NOMO-1 (cell line): ENCODE results near the gene EGFR.
"Not testable (repeated sequence)": the region's sequence is repeated elsewhere in the genome, so short reads cannot be mapped to it uniquely, and the experiment has no call there.

Source experiments
- DNase-seq, 2 experiments: peaks; one replicate each; lab custom pipeline; 2025; ENCODE audit not compliant: unreplicated experiment in 2 of 2; lab: John Stamatoyannopoulos, UW

The EGFR gene

DNA sequence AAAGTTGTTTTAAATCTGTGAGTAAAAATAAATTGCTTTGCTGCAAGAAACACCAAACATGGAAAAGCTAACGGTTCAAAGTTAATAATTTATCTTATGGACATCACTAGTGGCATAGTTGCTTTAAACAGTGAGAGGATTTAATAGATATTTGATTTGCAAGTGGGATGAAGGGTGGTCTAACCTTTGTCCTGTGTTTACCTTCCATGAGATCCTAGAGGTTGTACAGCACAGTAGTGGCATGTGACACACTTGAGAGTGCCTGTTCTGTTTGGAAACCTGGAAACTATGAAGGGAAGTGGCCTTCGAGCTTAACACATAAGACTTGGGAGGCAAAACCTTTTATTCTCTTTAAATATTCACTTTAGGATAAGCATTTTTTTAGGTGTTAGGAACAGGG lies 16.0 kb downstream of the EGFR start:
- no peak for DNase-seq

DNA sequence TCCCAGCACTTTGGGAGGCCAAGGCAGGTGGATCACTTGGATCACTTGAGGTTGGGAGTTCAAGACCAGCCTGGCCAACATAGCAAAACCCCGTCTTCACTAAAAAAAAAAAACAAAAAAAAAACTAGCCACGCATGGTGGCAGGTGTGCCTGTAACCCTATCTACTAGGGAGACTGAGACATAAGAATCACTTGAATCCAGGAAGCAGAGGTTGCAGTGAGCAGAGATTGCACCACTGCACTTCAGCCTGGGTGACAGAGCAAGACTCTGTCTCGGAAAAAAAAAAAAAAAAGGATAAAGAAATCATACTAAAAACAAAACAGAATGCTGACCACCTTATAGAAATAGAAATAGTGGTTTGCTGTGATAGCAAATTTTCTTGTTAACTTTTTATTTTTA lies 16.6 kb downstream of the EGFR start:
- DNase-seq = not testable (repeated sequence)

DNA sequence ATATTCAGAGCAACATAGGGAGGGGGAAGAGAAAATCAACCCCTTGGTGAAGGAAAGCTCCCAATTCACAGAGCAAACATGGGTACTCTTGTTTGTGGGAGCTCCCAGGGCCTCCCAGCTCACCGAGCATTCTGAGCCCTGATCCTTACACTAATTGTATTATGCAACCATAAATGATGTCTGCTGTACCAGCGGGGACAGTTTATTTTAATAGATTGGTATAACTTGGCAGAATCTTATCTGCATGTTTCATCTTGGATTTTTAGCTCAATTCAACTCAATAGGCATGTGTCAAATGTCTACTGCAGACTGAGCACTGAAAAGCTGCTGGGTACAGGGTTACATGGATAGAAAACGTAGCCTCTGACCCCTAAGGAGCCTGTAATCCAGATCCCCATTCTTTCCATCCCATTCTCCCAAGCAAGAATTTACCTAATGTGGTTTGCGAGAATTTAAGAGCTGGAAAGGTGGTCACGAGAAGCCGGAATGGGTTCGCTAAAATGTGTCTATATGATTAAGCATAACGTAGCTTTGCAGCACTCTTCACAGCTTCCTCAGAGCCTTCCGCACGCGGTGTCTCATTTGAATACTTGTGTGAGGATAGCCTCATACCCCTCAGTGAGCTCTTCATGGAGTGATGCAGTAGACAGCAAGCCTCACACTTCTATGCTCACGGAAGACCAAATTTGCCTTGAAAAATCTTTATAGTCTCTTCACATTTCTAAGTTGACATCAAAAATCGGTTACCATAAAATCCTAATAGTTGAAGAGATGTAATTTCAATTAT lies 18.3 kb downstream of the EGFR start:
- DNase-seq = no peak

DNA sequence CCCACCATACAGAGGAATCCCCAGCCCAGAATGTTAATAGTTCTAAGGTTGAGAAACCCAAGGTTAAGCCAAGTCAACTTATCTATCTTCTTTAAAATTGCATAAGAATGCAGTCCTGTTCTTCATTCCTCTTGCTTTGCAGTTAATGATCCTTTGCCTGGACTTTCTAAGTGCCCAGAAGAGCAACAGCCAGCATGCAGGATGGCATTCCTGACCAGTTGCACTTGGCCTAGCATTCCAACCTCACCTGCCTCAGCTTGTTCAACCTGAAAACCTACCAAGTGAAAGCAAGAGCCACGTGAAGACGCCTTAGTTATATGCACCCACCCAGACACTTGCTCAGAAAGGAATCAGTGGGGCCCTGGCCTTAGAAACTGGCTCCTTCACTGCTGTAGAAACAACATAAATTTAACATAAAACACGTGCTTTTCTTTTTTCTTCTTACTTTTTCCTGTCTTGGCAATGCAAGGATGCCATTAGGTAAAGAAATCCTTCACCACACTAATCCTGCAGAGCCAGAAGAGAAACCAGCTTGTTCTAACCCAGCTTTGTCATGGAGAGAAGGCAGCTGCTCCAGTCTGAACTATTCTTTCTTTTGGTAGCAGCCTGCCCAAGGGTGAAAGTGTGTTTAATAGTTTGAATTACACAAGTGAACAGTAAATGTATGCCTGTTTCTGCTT lies 25.0 kb downstream of the EGFR start:
- no peak for DNase-seq

DNA sequence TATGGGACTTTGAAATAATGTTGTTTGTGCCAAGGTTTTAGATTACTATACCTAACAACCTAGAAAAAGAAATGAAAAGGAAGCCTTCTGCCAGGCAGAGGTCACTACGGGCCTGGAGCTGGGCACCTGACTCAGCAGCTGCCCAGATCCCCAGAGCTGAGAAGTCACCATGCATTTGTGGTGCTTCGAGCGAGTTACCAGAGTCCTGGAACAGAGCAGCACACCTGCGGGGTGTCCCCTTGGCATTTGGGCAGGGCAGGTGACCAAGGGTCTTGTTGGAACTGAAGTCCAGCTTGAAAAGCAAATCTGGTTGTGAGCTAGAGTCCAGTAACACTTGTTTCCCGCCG lies 25.5 kb downstream of the EGFR start:
- DNase-seq = no peak

DNA sequence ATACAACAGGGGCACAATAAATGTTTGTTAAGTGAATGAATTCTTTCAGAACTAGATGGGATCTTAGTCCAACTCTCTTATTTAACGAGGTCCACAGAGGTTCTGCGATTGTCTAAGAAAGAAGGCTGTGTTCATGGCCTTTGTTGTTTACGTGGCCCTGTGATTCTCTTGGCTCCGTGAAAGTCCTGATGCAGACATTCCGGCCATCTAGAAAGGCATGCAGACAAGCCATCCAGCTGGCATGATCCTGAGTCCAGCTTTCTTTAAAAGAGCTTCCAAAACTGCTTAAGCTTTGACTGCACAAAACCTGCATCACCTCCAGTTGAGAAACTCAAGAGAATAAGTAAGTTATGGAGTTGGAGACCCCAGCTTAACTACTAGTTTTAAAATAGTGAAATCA lies 26.0 kb downstream of the EGFR start:
- DNase-seq = no peak

DNA sequence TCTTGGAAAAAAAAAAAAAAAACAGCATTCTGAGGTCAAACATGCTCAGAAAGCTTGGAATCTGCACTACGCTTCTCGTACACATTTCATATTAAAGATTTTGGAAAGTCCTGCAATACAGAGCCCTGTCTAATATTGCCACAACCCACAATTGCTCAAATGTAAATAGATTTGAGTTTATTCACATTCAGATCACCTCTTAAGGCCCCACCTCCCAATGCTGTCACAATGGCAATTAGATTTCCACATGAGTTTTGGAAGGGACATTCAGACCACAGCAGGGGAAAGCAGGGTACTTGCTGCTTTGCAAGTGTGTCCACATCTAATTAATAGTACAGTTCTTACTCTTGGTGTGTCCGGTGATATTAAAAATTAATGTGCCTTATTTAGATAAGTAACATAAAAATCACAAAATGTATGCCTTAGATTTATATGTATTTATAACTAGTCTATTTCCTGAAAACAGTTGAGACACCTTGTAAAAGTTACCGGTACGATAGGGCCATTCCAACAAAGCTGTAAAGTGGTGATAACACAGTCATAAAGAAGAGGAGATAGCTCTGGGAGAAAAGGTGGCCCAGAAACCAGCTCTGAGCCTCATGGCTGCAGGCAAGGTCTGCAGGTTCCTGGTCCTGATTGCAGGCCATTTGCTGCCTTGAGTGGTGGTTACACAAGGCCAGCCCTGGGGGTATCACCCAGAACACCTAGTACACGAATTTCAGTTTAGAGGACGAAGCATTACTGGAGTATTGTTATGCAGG lies 27.9 kb downstream of the EGFR start:
- no peak for DNase-seq

DNA sequence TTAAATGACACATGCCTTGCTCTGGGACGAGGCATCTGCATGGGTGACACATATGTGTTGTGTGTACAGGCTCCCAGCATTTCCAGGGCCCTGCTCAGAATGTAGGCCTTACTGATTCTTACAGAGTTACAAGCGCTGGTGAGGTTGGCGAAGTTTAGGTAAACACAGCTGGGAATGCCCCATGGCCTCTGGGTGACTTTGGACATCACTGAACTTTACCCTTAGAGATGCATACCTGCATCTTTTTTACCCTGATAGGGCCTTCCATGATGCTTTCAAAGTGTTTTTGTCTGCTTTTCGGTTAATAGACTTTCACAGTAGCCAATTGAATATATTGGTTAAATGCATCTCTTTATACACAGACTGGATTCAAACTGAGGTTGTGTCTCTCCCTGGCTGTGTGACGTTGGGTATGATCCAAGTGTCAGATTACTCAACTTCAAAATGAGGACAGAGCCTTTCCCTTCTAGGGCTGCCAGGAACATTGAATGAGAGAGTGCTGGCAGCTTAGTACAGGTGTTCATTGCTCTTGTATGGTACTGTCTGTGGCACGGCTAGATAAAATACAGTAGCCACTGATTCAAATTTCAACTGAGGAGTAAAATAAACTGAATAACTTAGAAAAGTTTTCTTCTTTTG lies 29.5 kb downstream of the EGFR start:
- DNase-seq = no peak

DNA sequence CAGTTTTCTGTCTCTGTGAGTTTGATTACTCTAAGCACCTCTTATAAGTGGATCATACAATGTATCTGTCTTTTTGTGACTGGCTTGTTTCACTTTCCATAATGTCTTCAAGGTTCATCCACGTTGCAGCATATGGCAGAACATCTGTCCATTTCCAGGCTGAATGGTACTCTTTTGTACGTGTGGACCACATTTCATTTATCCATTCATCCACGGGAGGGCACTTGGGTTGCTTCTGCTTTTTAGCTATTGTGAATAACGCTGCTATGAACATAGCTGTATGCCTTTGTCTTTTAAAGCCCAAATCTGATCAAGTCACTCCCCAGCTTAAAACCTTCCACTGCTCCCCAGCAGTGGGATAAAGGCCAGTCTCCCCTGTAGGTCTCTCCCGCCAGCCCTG lies 31.5 kb downstream of the EGFR start:
- no peak for DNase-seq

DNA sequence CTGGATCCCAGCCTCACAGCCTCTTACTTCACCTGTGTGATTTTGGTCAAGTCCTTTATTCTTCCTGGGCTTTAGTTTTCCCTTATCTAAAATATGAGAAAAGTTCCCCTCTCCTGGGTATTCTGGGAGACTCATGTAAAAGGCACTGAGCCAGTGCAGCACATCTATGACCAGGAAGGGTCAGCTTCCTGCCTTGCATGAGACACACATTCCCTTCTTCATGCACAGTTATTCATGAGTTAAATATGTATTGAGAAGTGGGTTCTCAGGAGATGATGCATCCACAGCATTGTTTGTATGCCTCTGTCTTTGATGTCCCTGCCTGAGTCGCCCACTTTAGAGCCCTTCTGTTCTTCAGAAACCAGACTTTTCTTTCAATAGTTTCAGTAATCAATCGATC lies 33.3 kb downstream of the EGFR start:
- DNase-seq = no peak

DNA sequence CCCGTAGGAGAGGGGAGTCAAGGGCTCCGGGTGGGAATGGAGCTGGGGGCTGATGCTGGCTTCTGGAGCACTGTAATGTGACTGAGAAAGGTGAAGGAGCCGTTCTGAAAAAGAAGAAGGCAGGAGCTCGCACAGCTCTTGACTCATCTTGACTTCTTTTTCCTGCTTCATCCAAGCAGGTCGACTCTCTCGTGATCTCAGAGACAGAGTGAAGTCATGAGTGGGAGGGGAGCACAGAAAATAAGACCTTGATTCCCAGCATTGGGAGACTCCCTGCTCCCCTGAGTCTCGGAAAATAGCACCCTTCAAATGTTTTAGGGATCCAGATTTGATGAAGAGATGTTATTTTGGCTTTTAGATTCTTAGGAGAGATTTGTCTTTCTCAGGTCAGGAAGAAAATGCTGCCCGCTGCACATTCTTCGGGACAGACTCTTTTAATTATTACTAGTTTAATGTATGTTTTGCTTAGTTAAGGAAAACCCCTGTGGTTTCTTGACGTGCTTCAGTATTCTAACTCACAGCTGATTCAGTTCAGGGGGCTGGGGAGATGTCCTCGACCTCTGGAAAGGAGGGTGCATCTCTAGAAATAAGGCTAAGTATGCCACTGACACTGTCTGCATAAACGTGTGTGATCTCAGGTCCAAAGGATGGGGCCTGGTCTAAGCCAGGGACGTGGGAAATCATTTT lies 34.1 kb downstream of the EGFR start:
- DNase-seq = no peak

DNA sequence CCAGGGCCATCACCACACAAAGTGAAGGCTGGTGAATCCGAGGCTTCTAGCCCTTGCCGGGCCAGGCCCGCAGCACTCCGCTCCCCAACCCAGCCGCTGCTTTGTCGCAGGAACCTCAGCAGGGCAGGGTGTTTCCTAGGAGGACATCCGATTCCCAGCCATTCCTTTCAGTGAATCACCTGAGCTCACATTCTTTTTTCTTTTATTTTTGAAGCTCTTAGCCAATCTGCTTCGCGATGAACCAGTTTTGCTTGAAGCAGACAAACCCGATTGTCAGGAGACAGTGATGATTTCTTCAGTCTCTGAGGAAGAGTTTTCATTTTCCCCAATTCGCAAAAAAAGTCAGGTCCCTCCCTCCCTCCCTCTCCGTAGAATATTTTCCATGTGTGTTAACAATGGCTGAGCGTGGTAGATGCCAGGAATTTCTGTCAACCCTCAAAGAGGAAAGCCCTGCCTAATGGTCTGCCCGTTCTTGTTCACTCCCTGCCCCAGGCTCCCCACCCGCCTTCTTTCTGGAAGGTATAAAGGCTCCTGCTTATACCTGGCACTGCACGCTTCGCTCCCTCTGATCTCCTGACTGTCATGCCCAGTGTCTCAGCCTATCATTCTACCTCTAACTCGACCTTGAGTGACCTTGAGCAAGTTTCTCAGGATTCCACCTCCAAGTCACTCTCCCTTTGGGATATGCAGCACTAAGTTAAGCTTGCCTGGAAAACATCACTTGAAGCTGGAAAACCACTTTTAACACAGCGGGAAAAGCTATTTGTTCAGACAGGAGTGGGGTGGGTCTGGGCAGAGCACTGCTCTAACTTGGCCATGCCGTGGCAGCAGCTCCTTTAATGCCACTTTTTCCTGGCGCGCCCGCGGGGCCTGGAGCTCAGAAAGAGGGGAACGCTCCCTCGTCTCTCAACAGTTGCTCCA lies 35.1 kb downstream of the EGFR start:
- no peak for DNase-seq

DNA sequence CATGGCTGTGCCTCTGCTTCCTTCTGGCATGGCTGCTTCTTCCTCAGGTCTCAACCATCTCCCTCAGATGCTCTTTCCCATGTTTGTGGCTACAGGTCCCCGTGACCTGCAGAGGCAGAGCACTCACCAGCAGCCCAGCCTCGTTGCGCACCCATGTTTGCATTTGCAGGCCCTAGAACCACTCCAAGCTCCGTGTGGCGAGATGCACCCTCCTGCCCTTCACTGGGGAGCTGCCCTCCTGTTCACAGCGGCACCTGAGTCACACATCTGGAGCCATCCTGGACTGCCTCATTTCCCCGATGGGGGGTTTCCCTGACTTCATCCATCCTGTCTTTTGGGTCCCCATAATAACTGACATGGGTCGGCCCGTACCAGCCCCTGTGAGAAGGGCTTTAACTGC lies 35.9 kb downstream of the EGFR start:
- no peak for DNase-seq

DNA sequence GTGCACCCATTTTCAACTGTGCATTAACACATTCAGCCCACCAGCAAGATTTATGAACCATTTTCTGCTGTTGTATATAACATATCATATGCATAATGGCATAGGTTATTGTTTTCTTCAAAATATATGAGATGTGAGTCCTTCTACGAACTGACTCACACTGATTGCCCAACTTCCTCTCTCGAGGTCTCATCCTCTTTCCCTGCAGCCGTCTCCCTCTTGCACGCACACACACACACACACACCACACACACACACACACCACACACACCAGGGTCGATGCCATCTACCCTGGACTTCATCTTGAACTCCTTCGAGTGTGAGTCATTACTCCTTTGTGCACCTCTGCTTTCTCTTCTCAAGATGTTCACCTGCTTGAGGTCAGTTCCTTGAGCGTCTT lies 36.7 kb downstream of the EGFR start:
- peak in 1 of 2 experiments; percentile 24 for DNase-seq

DNA sequence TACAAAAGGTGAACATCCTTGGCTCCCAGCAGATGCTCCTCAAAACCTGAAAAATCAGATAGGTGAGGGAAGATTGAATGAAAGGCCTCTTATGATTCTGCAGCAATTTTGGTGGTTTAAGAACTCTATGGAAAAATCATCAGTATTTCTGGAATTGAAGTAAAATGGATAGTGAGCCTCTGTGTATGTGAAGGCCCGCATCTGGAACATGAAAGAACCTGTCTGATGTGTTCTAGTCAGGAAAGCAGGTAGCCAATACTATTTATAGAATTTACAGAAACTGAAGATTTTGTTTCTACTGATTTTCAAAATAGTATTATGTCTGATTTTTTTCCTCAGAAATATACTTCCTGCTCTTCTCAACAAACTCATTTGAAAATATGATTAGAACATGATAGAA lies 37.3 kb downstream of the EGFR start:
- no peak for DNase-seq

DNA sequence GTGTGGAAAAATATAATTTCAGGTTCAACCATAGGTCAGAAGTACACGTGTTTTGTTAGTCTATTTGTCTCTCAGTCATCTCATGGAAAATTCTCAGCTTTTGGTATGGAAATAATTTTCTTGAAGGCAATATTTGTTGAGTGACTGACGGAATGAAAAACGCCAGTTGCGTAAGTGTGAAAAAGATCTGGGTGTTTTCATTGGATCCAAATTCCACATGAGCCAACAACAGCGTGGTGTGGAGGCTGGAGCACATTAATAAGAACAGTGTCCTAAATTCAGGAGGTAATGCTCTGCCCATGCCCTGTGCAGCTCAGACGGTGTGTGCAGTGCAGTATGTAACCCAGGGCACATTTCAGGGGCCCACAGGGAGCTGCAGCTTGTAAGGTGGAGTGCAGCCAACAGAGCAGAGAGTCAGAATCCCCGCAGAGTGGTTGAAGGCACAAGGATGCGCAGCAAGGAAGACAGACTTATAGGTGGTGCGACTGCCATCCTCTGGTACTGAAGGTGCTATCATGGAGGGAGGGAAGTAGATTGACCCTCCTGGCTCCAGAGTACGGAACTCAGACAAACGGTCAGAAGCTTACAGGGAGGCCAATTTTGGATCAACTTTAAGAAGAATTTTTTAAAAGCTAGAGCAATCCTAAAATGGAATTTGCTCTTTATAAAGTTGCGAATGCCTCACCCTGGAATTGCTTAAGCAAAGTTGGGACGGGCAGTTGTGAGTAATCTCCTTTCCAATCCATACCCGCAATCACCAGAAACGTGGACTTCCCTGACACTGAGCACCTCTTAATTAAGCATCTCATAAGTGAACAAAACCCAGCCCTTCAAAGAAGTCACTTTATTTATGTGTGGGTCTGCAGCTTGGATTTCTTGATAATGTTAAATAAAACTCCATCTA lies 38.0 kb downstream of the EGFR start:
- DNase-seq = no peak

DNA sequence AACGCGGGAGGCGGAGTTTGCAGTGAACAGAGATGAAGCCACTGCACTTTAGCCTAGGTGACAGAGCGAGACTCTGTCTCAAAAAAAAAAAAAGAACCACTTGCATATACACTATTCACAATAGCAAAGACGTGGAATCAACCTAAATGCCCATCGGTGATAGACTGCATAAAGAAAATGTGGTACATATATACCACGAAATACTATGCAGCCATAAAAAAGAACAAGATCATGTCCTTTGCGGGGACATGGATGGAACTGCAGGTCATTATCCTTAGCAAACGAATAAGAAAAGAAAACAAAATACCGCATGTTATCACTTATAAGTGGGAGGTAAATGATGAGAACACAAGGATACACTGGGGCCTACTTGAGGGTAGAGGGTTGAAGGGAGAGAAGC lies 39.5 kb downstream of the EGFR start:
- DNase-seq = no peak

DNA sequence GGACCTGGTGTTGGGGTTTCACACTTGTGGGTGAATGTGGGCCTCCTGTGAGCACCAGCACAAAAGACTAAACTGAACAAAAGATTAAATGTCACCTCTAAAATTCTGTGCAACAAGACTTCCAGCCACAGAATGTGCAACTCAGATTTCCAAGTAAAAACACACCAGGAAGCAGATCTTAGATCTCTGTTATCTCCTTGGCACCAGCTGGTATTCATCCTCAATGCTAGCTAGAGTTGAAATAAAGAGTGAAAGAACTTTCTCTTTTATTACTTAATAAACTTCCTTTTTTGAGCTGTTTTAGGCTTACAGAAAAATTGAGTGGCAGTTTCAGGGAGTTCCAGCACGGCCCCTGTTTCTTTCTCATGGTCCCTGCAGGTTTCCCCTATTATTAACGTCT lies 40.2 kb downstream of the EGFR start:
- DNase-seq = no peak

DNA sequence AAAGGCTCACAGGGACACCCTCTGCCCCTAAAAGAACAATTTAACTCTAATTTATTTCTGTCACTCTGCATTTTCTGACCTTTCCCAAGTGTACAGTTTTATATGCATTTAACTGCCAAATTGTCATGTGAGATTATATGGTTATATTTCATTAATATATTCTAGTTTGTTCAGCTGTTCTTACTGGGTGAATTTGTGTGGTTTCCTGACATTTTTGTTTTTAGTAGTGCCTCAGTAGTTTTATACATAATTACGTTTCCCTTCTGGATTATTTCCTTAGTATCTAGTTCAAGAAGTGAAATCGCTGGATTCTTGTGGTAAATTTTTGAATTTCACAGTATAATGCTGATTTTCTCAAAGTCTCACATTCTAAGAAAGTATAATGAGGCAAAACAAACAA lies 41.3 kb downstream of the EGFR start:
- DNase-seq = no peak
